Measurements from ENCODE around the gene CTCFL.

The CTCFL gene

GRCh38 chr20:57535297-57535696 is 10.4 kb upstream of the CTCFL start:
- H3K4me1 Mint-ChIP-seq (ENCODE audit: low read depth): no peaks in the 10 kb centered on the region
- H3K27me3 Mint-ChIP-seq (ENCODE audit: low read depth): peaks cover 43% of the 10 kb centered on the region

GRCh38 chr20:57532104-57532503 is 7.2 kb upstream of the CTCFL start:
- Mint-ChIP-seq H3K36me3 (ENCODE audit: low read depth) (no peaks in the 10 kb centered on the region), H3K4me1 (ENCODE audit: low read depth) (no peaks in the 10 kb centered on the region), H3K9me3 (no peaks in the 10 kb centered on the region), H3K4me3 (no peak overlapping the region), H3K27me3 (ENCODE audit: low read depth) (peaks cover 38% of the 10 kb centered on the region), H3K27ac (no peak overlapping the region)

More at GRCh38 chr20:57535297-57535696, 10.4 kb upstream of the CTCFL start:
- Mint-ChIP-seq H3K27ac (no peak overlapping the region), H3K9me3 (no peaks in the 10 kb centered on the region), H3K36me3 (ENCODE audit: low read depth) (no peaks in the 10 kb centered on the region), H3K4me3 (no peak overlapping the region)

GRCh38 chr20:57530327-57530981 is 5.5 kb upstream of the CTCFL start:
- Mint-ChIP-seq H3K36me3 (ENCODE audit: low read depth) (no peaks in the 10 kb centered on the region), H3K9me3 (no peaks in the 10 kb centered on the region), H3K4me1 (ENCODE audit: low read depth) (no peaks in the 10 kb centered on the region), H3K27me3 (ENCODE audit: low read depth) (peaks cover 24% of the 10 kb centered on the region), H3K27ac (no peak overlapping the region), H3K4me3 (no peak overlapping the region)

DNA sequence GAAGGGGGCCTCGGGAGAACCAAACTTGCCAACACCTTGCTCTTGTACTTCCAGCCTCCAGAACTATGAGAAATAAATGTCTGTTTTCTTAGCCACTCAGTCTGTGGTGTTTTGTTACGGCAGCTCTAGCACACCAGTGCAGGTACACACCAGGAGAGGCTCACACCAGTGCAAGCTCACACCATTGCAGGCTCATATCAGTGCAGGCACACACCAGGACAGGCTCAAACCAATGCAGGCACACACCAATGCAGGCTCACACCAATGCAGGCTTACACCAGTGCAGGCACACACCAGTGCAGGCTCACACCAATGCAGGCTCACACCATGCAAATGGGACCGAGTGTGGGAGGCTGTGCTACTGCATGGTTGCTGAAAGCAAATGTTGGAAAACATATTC is 4.9 kb upstream of the CTCFL start:
- no peak overlapping the region for H3K27ac Mint-ChIP-seq
- H3K27me3 Mint-ChIP-seq (ENCODE audit: low read depth): peaks cover 19% of the 10 kb centered on the region
- no peaks in the 10 kb centered on the region for H3K9me3 Mint-ChIP-seq
- no peaks in the 10 kb centered on the region for H3K36me3 Mint-ChIP-seq (ENCODE audit: low read depth)
- no peaks in the 10 kb centered on the region for H3K4me1 Mint-ChIP-seq (ENCODE audit: low read depth)
- H3K4me3 Mint-ChIP-seq: no peak overlapping the region

DNA sequence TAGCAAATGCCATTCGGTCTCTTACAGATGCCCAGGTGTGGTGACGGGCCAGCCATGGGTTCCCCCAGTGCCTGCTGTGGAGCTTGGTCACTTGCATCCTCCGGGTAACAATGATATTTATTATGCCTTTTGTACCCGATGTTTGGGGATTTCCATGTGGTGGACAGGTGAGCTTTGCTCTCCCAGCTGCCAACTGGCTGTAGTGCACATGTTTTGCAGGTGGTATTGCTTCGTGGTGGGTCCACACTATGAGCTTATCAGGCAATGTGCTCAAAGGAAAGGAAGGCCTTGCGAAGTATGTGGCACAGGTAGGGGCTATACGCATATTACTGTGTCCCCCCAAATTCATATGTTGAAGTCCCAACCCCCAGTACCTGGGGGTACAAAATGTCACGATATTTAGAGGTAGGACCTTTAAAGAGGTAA is 4.2 kb upstream of the CTCFL start:
- Mint-ChIP-seq H3K27ac (no peak overlapping the region), H3K9me3 (no peaks in the 10 kb centered on the region), H3K27me3 (ENCODE audit: low read depth) (peaks cover 19% of the 10 kb centered on the region), H3K4me1 (ENCODE audit: low read depth) (no peaks in the 10 kb centered on the region), H3K36me3 (ENCODE audit: low read depth) (no peaks in the 10 kb centered on the region), H3K4me3 (no peak overlapping the region)

DNA sequence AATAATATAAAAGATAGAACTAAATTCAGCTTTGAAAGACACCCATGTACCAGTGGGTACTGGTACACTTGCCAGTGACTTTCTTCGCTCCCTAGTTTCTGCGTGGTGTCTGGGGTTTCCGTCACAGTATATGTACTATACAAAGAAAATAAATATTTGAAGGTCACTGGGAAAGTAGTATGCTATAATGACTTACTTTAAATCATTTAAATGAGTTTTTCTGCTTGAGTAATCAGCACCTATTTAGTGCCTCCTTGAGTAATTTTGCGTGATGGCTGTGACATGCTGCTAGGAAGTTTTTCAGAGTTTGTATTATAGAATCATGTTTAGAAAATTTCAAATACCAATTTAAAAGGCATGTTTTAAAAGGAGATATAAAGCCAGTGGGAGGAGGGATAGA is 3.2 kb upstream of the CTCFL start:
- Mint-ChIP-seq H3K27me3 (ENCODE audit: low read depth) (peaks cover 15% of the 10 kb centered on the region), H3K27ac (no peak overlapping the region), H3K36me3 (ENCODE audit: low read depth) (no peaks in the 10 kb centered on the region), H3K9me3 (no peaks in the 10 kb centered on the region), H3K4me3 (no peak overlapping the region), H3K4me1 (ENCODE audit: low read depth) (peaks cover 3% of the 10 kb centered on the region)

DNA sequence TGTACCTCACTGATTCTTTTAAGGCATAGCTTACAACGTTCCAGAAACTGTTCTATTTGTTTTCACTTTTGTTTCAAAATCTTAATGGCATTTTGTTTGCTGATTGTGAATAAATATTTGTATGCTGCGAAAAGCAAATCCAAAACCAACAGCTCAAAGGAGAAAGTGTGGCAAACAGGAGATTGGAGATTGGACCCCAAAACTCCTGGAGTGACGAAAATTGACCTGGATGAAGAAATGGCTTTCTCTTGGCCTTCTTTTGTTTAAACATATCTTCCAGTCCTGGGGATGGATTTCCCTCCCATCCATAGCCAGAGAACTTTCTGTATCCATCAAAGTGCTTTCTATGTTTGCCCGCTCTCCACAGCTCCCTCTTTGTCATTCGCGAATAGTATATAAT is 2.8 kb upstream of the CTCFL start:
- no peak overlapping the region for H3K27ac Mint-ChIP-seq
- H3K9me3 Mint-ChIP-seq: no peaks in the 10 kb centered on the region
- no peak overlapping the region for H3K4me3 Mint-ChIP-seq
- no peaks in the 10 kb centered on the region for H3K36me3 Mint-ChIP-seq (ENCODE audit: low read depth)
- peaks cover 7% of the 10 kb centered on the region for H3K4me1 Mint-ChIP-seq (ENCODE audit: low read depth)
- H3K27me3 Mint-ChIP-seq (ENCODE audit: low read depth): peaks cover 14% of the 10 kb centered on the region

GRCh38 chr20:57526885-57527460 is 2.0 kb upstream of the CTCFL start:
- H3K27me3 Mint-ChIP-seq (ENCODE audit: low read depth): peaks cover 11% of the 10 kb centered on the region
- H3K4me1 Mint-ChIP-seq (ENCODE audit: low read depth): peaks cover 10% of the 10 kb centered on the region
- H3K4me3 Mint-ChIP-seq: no peak overlapping the region
- H3K27ac Mint-ChIP-seq: no peak overlapping the region
- H3K36me3 Mint-ChIP-seq (ENCODE audit: low read depth): no peaks in the 10 kb centered on the region
- no peaks in the 10 kb centered on the region for H3K9me3 Mint-ChIP-seq

GRCh38 chr20:57526087-57526884 is 1.3 kb upstream of the CTCFL start:
- Mint-ChIP-seq H3K4me3 (no peak overlapping the region), H3K27me3 (ENCODE audit: low read depth) (peaks cover 10% of the 10 kb centered on the region), H3K4me1 (ENCODE audit: low read depth) (peaks cover 10% of the 10 kb centered on the region), H3K9me3 (no peaks in the 10 kb centered on the region), H3K27ac (no peak overlapping the region), H3K36me3 (ENCODE audit: low read depth) (no peaks in the 10 kb centered on the region)

DNA sequence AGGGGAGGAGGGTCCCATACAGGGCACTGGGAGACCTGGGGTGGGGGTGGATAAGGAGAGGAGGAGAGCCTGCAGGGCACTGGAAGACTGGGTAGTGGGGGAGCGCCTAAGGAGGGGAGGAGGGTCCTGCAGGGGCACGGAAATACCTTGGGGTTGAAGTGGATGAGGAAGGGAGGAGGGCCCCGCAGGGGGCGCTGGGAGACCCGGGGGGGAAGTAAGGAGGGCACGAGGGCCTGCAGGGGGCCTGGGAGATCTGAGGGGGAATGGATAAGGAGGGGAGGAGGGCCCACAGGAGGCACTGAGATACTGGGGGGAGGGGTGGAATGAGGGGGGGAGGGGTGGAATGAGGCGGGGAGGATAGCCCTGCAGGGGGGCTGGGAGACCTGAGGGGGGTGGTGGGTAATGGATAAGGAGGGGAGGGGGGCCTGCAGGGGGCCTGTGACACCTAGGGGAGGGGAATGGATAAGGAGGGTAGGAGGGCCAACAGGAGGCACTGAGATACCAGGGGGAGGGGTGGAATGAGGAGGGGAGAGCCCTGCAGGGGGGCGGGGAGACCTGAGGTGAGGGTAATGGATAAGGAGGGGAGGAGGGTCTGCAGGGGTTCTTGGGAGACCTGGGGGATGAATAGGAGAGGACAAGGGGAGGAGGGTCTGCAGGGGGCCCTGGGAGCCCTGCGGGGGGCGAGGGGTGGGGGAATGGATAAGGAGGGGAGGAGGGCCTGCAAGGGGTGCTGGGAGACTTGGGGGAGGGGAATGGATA is 567 bp upstream of the CTCFL start:
- H3K27ac Mint-ChIP-seq: no peak overlapping the region
- H3K9me3 Mint-ChIP-seq: no peaks in the 10 kb centered on the region
- H3K27me3 Mint-ChIP-seq (ENCODE audit: low read depth): peaks cover 9% of the 10 kb centered on the region
- H3K4me3 Mint-ChIP-seq: no peak overlapping the region
- no peaks in the 10 kb centered on the region for H3K36me3 Mint-ChIP-seq (ENCODE audit: low read depth)
- H3K4me1 Mint-ChIP-seq (ENCODE audit: low read depth): peaks cover 10% of the 10 kb centered on the region

DNA sequence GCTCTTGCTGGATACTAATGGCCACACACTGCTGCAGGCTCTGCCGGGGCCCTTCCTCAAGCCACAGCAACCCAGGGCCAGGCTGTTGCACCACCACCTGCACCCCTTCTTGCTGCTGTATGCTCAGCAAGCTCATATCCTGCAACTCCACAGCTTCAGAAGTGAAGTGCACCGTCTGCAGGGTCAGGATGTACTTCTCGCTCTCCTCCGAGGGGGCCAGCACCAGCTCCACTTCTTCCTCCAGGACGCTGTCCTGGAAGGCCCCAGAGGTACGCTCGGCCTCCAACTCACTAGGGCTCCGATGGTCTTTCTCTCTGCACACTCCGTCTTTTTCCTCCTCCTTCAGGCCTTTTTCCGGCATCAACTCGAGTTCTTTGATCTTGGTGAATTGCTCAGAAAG is 1.2 kb downstream of the CTCFL start:
- Mint-ChIP-seq H3K9me3 (no peaks in the 10 kb centered on the region), H3K4me3 (no peak overlapping the region), H3K27ac (no peak overlapping the region), H3K27me3 (ENCODE audit: low read depth) (peaks cover 14% of the 10 kb centered on the region), H3K4me1 (ENCODE audit: low read depth) (peaks cover 10% of the 10 kb centered on the region), H3K36me3 (ENCODE audit: low read depth) (no peaks in the 10 kb centered on the region)

GRCh38 chr20:57522380-57523140 is 2.4 kb downstream of the CTCFL start:
- Mint-ChIP-seq H3K9me3 (no peaks in the 10 kb centered on the region), H3K36me3 (ENCODE audit: low read depth) (no peaks in the 10 kb centered on the region), H3K4me1 (ENCODE audit: low read depth) (peaks cover 10% of the 10 kb centered on the region), H3K4me3 (no peak overlapping the region), H3K27ac (no peak overlapping the region), H3K27me3 (ENCODE audit: low read depth) (peaks cover 14% of the 10 kb centered on the region)

GRCh38 chr20:57517904-57518303 is 7.0 kb downstream of the CTCFL start:
- no peaks in the 10 kb centered on the region for H3K9me3 Mint-ChIP-seq
- H3K4me1 Mint-ChIP-seq (ENCODE audit: low read depth): peaks cover 5% of the 10 kb centered on the region
- H3K27ac Mint-ChIP-seq: no peak overlapping the region
- H3K27me3 Mint-ChIP-seq (ENCODE audit: low read depth): peaks cover 23% of the 10 kb centered on the region
- no peaks in the 10 kb centered on the region for H3K36me3 Mint-ChIP-seq (ENCODE audit: low read depth)
- no peak overlapping the region for H3K4me3 Mint-ChIP-seq

DNA sequence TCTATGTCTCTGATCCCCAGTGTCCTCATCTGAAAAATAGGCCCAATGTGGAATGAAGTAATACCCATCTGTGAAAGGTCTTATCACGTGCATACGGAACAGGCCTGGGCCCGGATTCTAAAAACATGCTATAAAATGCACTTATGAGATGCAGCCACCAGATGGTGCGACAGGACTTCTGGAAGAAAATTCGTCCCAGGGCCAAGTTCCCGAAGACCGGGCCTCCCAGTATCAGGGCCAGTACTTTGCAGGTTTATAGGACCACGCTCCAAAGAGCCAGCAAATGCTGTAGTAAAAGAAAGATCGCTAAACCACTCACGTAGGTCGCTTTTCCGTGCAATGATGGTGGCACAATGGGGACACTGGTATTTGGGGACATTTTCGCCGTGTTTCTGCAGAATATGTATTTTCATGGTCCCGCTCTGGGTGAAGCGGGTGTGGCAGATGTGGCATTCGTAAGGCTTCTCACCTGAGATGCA is 10.6 kb downstream of the CTCFL start:
- Mint-ChIP-seq H3K27me3 (ENCODE audit: low read depth) (peaks cover 17% of the 10 kb centered on the region), H3K36me3 (ENCODE audit: low read depth) (no peaks in the 10 kb centered on the region), H3K4me3 (no peak overlapping the region), H3K27ac (no peak overlapping the region), H3K4me1 (ENCODE audit: low read depth) (no peaks in the 10 kb centered on the region), H3K9me3 (no peaks in the 10 kb centered on the region)

All from T-helper 1 cell treated with Interleukin-12 subunit alpha and Interleukin-12 subunit beta and Interleukin-4 antibody, amounts not matched to agents 30 μg/mL and 1 μg/mL, for 36 hours (primary cell).